GM21390 (cell line): ENCODE data around the gene PRKAR2B.
"Not testable (repeated sequence)": the region's sequence is repeated elsewhere in the genome, so short reads cannot be mapped to it uniquely, and the experiment has no call there.

Experiments used
- ATAC-seq: cut with Tn5 transposase; IDR thresholded peaks from one replicate; pipeline ENCODE4 v1.9.1; 2021; ENCODE audit not compliant: unreplicated experiment

PRKAR2B gene

DNA sequence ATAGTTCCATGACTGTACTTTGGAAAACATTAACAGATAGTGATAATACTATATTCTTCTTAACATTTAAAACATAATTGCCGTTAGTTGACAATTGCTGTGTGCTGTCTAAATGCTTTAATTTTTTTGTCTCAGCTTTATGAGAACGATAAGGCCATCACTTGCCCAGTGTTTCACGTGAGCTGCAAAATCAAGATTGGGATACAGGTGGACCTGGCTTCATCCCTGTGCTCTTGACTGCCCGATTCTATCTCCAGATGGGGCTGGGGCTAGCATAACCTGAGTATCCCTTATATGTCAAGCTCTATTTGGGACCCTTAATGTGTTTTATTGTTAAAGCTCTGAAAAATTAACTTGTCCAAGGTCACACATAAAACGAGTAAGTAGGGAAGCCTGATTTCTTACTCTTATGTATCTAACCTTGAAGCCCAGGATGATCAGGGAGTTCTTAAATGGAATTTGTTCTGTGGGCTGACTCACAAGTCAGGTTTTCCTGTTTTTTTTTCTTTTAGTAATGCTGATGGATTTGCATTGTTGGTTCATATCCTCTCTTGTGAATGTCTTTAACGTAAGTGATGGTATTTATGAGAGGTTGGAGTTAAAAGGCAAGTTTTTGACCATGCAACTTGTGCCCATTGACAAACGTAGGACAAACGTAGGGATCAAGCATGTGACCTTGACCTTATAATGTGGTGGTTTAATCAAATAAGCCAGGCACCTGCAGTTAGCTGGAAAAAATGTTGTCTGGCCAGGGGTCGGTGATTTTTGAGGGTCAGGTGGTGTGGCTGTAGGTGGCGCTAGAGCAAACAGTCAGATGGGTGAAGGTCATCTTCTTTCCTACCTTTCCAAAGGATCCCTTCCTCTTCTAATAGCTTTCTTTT, 3.6 kb downstream of the PRKAR2B start:
- no peak for ATAC-seq

DNA sequence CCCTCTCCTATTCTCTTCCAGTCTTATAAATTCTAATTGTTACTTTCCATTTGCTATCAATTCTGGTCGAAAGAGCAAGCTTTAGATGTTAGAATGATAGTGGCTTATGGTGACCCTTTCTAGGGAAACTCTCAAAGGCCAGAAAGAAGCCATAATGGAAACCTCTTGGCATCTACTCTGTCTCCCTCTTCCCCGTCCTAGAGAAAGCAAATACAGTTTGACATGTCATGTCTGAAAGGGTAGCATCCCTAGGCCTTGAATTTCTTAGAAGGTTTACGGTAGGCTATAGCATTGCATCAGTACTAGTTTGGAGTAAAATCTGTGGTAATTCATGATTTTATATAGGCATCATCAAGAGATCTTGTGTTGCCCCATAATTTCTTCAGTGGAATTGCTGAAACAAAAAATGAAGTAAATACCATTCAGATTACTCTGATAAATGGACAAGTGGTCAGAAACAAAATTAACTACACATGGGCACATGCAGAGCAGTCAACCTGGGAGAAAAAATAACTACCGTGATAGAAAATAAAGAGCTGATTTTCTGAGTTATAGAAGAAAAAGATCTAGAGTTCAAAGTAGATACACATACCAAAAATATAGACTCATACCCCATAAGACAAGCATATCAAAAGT, 4.4 kb downstream of the PRKAR2B start:
- no peak for ATAC-seq

- ATAC-seq: no peak
These were observed 5.0 kb downstream of the PRKAR2B start for GRCh38 chr7:107049480-107049879.

GRCh38 chr7:107049971-107050532, 5.5 kb downstream of the PRKAR2B start:
- ATAC-seq: no peak

DNA sequence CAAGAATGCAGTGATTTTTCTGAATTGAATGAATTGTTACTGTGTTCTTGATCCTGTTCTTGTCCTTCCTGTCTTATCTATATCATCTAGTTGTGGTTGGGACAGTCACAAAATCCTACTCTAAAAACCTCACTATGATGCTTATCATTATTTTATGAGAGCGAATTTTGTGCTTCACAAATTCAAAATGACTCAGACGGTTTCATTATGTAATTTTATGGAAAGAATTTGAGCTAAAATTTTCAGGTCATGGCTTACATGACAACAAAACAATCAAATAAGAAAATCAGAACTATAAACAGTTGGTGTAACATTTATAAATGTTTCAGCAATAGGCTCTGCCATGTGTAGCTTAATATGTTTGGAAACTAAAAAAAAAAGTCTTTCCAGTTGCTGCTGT, 6.9 kb downstream of the PRKAR2B start:
- no peak for ATAC-seq

DNA sequence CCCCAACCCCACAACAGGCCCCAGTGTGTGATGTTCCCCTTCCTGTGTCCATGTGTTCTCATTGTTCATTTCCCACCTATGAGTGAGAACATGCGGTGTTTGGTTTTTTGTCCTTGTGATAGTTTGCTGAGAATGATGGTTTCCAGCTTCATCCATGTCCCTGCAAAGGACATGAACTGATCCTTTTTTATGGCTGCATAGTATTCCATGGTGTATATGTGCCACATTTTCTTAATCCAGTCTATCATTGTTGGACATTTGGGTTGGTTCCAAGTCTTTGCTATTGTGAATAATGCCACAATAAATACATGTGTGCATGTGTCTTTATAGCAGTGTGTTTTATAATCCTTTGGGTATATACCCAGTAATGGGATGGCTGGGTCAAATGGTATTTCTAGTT, 10.5 kb downstream of the PRKAR2B start:
- ATAC-seq: not testable (repeated sequence)

DNA sequence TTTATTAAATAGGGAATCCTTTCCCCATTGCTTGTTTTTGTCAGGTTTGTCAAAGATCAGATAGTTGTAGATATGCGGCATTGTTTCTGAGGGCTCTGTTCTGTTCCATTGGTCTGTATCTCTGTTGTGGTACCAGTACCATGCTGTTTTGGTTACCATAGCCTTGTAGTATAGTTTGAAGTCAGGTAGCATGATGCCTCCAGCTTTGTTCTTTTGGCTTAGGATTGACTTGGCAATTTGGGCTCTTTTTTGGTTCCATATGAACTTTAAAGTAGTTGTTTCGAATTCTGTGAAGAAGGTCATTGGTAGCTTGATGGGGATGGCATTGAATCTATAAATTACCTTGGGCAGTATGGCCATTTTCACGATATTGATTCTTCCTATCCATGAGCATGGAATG, 11.6 kb downstream of the PRKAR2B start:
- not testable (repeated sequence) for ATAC-seq

DNA sequence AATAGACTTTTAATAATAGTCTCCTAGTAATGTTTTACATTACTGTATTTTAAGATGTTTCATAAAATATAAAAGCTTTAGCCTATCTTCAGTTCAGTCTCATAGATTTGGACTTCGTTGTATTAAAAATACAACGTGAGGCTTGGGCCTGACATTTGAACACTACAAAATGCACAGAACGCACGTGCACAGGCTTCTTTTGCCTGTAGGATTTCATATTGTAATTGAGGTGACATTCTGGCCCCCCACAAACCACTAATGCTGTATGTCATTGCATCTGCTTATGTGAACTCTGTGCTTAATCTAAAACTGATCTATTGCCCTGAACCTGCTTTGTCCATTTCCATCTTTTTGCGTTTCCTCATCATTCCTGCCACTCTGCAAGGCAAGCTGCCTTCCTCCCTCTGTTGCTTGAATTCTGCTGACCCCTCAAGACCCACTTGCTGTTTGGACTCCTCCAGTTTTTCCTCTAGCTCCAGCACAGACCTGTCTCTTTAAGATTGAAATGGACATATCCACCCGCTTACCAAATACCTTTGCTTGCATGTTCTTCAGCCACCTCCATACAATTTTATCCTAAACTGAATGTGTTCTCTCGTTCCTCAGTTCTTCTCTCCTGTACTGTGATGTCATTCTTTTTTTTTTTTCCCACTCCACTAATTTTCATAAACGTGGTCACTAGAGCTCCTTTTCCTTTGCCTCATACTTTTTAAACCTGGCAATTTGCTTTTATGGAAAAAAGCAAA, 12.4 kb downstream of the PRKAR2B start:
- no peak for ATAC-seq

DNA sequence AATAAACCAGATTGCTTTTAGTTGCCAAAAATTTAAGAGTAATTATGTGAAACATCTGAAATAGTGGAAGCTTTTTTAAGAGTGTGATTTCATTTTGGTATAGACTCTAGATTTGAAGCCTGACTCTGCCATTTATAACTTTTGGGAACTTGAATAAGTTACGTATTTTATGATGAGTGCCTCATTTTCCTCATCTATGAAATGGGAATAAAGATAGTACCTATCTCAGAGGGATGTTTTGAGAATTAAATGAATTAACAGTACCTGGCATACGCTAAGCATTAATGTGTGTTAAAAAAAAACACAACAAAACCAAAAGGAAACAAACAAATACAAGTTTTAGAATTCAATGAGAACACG, 12.9 kb downstream of the PRKAR2B start:
- ATAC-seq: no peak

DNA sequence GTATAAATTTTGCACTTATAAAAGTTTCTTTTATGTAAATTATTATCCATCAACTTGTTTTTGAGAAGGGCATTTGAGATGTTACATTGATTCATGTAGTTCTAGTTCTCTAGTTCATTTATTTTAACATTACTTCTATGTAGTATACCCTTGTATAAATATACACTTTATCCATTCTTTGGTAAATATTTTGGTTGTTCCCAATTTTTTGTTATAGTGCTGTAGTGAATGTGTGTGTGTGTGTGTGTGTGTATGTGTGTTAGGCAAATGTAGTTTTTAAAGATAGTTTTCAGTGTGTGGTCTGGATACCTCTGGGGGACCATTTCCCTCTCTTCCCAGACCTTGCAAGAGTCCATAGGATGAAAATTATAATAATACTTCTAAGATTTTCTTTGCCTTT, 15.0 kb downstream of the PRKAR2B start:
- ATAC-seq: no peak

- ATAC-seq: no peak
These were observed 19.0 kb downstream of the PRKAR2B start for GRCh38 chr7:107063245-107064120.

GRCh38 chr7:107064255-107064654, 19.8 kb downstream of the PRKAR2B start:
- no peak for ATAC-seq

GRCh38 chr7:107065929-107066247, 21.4 kb downstream of the PRKAR2B start:
- no peak for ATAC-seq

- ATAC-seq: no peak
These were observed 23.7 kb downstream of the PRKAR2B start for GRCh38 chr7:107068156-107068555.

DNA sequence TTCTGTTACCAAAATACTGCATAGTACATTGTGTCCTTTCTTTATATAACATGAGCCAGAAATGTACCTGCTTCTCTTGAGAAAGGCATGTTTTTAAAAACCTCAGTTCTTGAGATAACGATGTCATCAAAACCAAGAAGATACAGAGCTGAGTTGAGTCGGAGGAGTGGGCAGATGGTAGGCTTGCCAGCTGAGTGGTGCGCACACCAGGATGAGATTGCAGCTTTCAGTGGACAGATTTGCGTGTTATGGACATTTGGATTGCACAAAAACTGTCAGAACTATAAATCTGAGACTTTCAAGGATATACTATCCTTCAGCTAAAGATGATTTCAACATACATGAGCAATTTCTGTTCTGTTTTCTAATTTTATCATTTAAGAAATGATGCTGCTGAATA, 25.0 kb downstream of the PRKAR2B start:
- ATAC-seq: no peak

- ATAC-seq: no peak
These were observed 26.2 kb downstream of the PRKAR2B start for GRCh38 chr7:107070710-107071109.

- no peak for ATAC-seq
These were observed 26.6 kb downstream of the PRKAR2B start for GRCh38 chr7:107071129-107071528.

DNA sequence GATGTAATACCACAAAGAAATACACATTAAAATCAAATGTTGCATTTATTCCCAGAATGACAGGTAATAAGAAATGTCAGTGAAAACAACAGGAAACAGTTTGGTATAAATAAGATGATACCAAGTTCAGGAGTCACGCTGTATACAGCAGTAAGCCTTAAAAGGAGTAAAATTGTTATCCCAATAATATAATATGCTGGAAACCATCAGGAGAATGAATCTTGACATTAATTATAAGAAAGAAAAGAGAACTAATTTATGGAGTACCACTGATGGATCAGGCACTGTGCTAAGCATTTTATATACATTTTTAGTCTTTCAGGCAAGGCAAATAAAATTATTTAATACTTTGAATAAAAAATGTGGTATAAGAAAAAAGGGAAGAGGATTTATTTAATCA, 27.6 kb downstream of the PRKAR2B start:
- ATAC-seq: no peak

DNA sequence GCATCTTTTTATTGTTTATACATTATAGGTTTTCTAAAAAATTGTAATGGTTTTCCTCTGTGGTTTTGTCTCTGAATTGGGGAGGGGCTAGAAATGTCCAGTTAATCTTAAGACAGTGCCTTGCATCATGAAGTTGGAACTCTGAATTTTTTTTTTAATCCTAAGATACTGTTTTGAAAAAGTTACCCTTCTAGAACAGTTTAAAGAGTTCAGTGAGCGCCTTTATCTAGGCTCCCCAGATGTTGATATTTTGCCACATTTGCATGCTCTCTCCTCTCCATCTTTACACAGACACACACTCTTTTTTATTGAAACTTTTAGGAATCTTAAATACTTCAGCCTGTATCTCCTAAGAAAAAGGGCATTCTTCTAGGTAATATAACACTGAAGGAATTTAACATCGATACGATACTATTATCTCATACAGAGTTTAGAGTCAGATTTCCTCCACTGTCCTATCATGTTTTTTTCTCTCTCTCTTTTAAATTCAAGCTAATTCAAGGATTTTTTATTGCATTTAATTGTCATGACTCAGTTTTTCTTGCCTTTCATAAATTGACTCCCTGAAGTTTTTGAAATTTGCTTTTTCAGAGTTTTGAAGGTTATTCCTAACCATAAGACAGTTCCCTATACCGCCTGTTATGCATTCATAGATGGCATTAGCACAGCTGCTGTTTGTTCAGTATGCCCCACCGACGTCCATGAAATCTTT, 31.5 kb downstream of the PRKAR2B start:
- ATAC-seq: no peak
